Lower leg skin (tissue), 3 donors: ENCODE measurements around the gene PHF1.

Source experiments
- CTCF ChIP-seq, 3 donors: fragments of 450-650 bp; IDR thresholded peaks; one replicate each; pipeline ENCODE4 v1.5.1; 2016; ENCODE audit warnings: antibody characterized with exemption in 3 of 3, mild to moderate bottlenecking in 3 of 3, moderate library complexity in 2 of 3
- POLR2A ChIP-seq, 2 donors: fragments of 450-650 bp; IDR thresholded peaks; one replicate each; pipeline ENCODE4 v1.6.1; 2016 to 2017; ENCODE audit warnings: antibody characterized with exemption in 2 of 2, mild to moderate bottlenecking in 1 of 2, moderate library complexity in 1 of 2

GRCh38 chr6:33442283-33442682 is 31.5 kb downstream of the PHF1 start:
- TF ChIP-seq CTCF (IDR thresholded peaks at IDR 0.05): no peak
- TF ChIP-seq POLR2A (IDR thresholded peaks at IDR 0.05): no peak
